Endothelial cell of umbilical vein (primary cell): ENCODE measurements around the gene GAL. TPM values are rescaled to one million over a fixed set of nuclear protein-coding genes. Genes with fewer than 3 reads are reported as not detected.

Source experiments
- BruUV-seq: library from RNA; stranded (reverse); fragments of 400-500 nt; replicated peaks from 2 replicates; lab custom pipeline; 2021; lab: Mats Ljungman, UMichigan
- CTCF ChIA-PET: fragments of 300-600, 350-600 bp; sonication (Branson Sonifier 250); formaldehyde crosslinking; loops from one replicate; lab custom pipeline; 2021; ENCODE audit warnings: antibody characterized with exemption, inconsistent platforms; lab: Charles Lee
- POLR2A ChIA-PET: fragments of 300-600, 350-600 bp; sonication (Branson Sonifier 250); formaldehyde crosslinking; loops from one replicate; lab custom pipeline; 2021; ENCODE audit warnings: antibody characterized with exemption, inconsistent platforms; lab: Charles Lee
- DNase-seq: peaks from one replicate; pipeline ENCODE4 v3.0.0-alpha.2; 2011; ENCODE audit warnings: low read depth, low spot score
- FAIRE-seq: peaks from 2 replicates; lab custom pipeline; 2011; peaks lifted over from hg19 to GRCh38; lab: Jason Lieb, UNC
- H2AFZ ChIP-seq: 2 replicates; pipeline ENCODE4 v1.6.0; 2012; ENCODE audit warnings: low read depth, low read length, control low read depth, inconsistent platforms
- H3K27ac ChIP-seq: 2 replicates; pipeline ENCODE4 v1.5.1; 2011; ENCODE audit warnings: low read depth, mild to moderate bottlenecking, control low read depth, low read length, moderate library complexity; ENCODE audit not compliant: insufficient read depth
- H3K27me3 ChIP-seq, 2 experiments: 2 replicates each; pipeline versions ENCODE4 v1.6.0 to v1.6.1; 2011; ENCODE audit warnings: low read length in 2 of 2, mixed read lengths in 1 of 2; ENCODE audit not compliant: control insufficient read depth in 2 of 2, insufficient read depth in 2 of 2
- H3K36me3 ChIP-seq, 2 experiments: 2 replicates in 1 of 2; 3 replicates in 1 of 2; pipeline ENCODE4 v1.5.1; 2011; ENCODE audit warnings: low read length in 2 of 2, mild to moderate bottlenecking in 1 of 2, moderate library complexity in 1 of 2; ENCODE audit not compliant: control insufficient read depth in 2 of 2, insufficient read depth in 2 of 2; ENCODE audit errors: extremely low read depth in 1 of 2
- H3K4me1 ChIP-seq: 3 replicates; pipeline ENCODE4 v1.5.1; 2011; ENCODE audit warnings: mild to moderate bottlenecking, low read length; ENCODE audit not compliant: control insufficient read depth, insufficient read depth; ENCODE audit errors: extremely low read depth
- H3K4me2 ChIP-seq: 2 replicates; pipeline ENCODE4 v1.6.1; 2011; ENCODE audit warnings: low read length, control low read depth, mixed read lengths; ENCODE audit not compliant: insufficient read depth
- H3K4me3 ChIP-seq, 3 experiments: fragments of 200-600 bp in 1 of 3; sonication (generic), shearing (Covaris generic) in 1 of 3; replicated peaks in 1 of 3; 2 replicates each; pipeline ENCODE4 v1.5.1; 2011 to 2016; ENCODE audit warnings: control low read depth in 3 of 3, low read length in 3 of 3, mild to moderate bottlenecking in 2 of 3, inconsistent platforms in 1 of 3, low read depth in 1 of 3, moderate library complexity in 1 of 3; ENCODE audit not compliant: insufficient read depth in 1 of 3
- H3K79me2 ChIP-seq: 2 replicates; pipeline ENCODE4 v1.6.0; 2012; ENCODE audit warnings: low read length, inconsistent platforms; ENCODE audit not compliant: control insufficient read depth, insufficient read depth
- H3K9ac ChIP-seq: replicated peaks from 2 replicates; pipeline ENCODE3; 2011; ENCODE audit warnings: low read length, control low read depth; ENCODE audit not compliant: insufficient read depth; ENCODE audit errors: extremely low read depth
- H3K9me1 ChIP-seq: replicated peaks from 3 replicates; pipeline ENCODE4 v1.6.0; 2011; ENCODE audit warnings: mild to moderate bottlenecking, low read length; ENCODE audit not compliant: control insufficient read depth, insufficient read depth; ENCODE audit errors: extremely low read depth
- H3K9me3 ChIP-seq: replicated peaks from 2 replicates; pipeline ENCODE4 v1.5.1; 2012; ENCODE audit warnings: low read length, inconsistent platforms; ENCODE audit not compliant: control insufficient read depth, insufficient read depth
- H4K20me1 ChIP-seq: replicated peaks from 2 replicates; pipeline ENCODE3; 2011; ENCODE audit warnings: mild to moderate bottlenecking, low read length; ENCODE audit not compliant: control insufficient read depth, insufficient read depth; ENCODE audit errors: extremely low read depth
- EZH2 ChIP-seq: IDR thresholded peaks from 2 replicates; pipeline ENCODE4 v1.6.1; 2012; ENCODE audit warnings: borderline replicate concordance, low read depth, mild to moderate bottlenecking, moderate library complexity, low read length, inconsistent platforms; ENCODE audit not compliant: severe bottlenecking
- JUN ChIP-seq: IDR thresholded peaks from 2 replicates; pipeline ENCODE4 v1.6.1; 2011; ENCODE audit warnings: borderline replicate concordance, low read depth; ENCODE audit not compliant: insufficient read length, insufficient read depth
- MYC ChIP-seq: IDR thresholded peaks from one replicate; pipeline ENCODE4 v1.6.1; 2011; ENCODE audit warnings: mild to moderate bottlenecking, low read depth, low read length
- POLR2A ChIP-seq: IDR thresholded peaks from 2 replicates; pipeline ENCODE4 v1.6.1; 2012; ENCODE audit warnings: low read depth, mild to moderate bottlenecking, control low read depth, low read length
- POLR2AphosphoS5 ChIP-seq: IDR thresholded peaks from 2 replicates; pipeline ENCODE4 v1.6.1; 2012; ENCODE audit warnings: low read depth, mild to moderate bottlenecking, control low read depth, low read length, moderate library complexity; ENCODE audit not compliant: insufficient read depth
- dilution Hi-C: fragments of 300-500 bp; cut with MboI; formaldehyde crosslinking; loops from one replicate; pipeline ENCODE4 v1.15.0; 2019; ENCODE audit warnings: low sequenced_read_pairs; ENCODE audit not compliant: extremely low pct_ligation_motif_present
- intact Hi-C: fragments of 100-400 bp; cut with micrococcal nuclease; formaldehyde crosslinking; loops from one replicate; pipeline ENCODE4 v1.10.0; 2022
- polyA plus RNA-seq, 4 experiments: library from polyadenylated mRNA; depleted of rRNA in 3 of 4; stranded (reverse) in 3 of 4; unstranded in 1 of 4; fragments of >200 nt; gene quantifications; 2 replicates each; pipeline versions ENCODE4 v1.2.1 to v1.2.3, GENCODE V29; 2011 to 2012; ENCODE audit warnings: missing spikeins in 1 of 4
- total RNA-seq: library from RNA; stranded (reverse); gene quantifications from 2 replicates; pipeline ENCODE4 v1.2.3, GENCODE V29; 2021
- TF ChIP-seq, protein P1 (sequence below), 2 donors: IDR thresholded peaks; 1 replicate in 1 of 2; 2 replicates in 1 of 2; pipeline ENCODE4 v1.5.1; 2011; ENCODE audit warnings: low read length in 2 of 2, mild to moderate bottlenecking in 2 of 2, moderate library complexity in 2 of 2, control low read depth in 1 of 2, inconsistent platforms in 1 of 2, low read depth in 1 of 2; ENCODE audit not compliant: insufficient read depth in 1 of 2; ENCODE audit errors: extremely low read depth in 1 of 2
- TF ChIP-seq, protein P2 (sequence below): IDR thresholded peaks from 2 replicates; pipeline ENCODE4 v1.6.1; 2011; ENCODE audit not compliant: insufficient read depth, insufficient read length

Gene GAL
- total and polyA plus RNA-seq, 2 donors (not counting 3 experiments of a cell fraction or from before 2014, with no cell fraction given), result 1.2 to 9.8 TPM

DNA sequence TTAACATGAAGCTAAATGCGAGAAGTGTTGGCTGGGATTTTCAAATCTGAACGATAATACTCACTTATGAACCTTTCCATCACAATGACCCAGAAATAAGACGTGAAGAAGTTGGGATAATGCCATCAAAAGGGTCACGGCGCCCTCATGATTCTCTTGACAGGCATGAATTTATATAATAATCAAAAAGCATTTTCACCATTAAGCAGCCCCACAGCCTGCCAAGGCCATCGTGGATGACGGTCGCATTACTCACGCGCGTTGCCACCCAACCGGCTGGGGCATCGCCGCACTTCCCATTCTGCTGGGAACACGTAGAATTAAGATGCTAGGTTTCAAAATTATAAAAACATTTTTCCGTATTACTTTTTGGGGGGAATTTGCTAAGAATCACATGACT lies 18.9 kb upstream of the GAL start:
- BruUV-seq, result no TSS peak
- CTCF ChIA-PET, result interaction anchor here (0.9 kb wide), 1 partner anchor 26 kb away, joined by 4 read pairs; no protein-coding TSS in a partner anchor
- H3K9ac ChIP-seq, result no peak overlapping the region
- no peak overlapping the region for H3K27ac ChIP-seq
- H3K9me1 ChIP-seq, result no peaks in the 10 kb centered on the region
- no peaks in the 10 kb centered on the region for H3K27me3 ChIP-seq
- no peak overlapping the region for H3K4me3 ChIP-seq
- dilution Hi-C loops, result no loop called here
- FAIRE-seq (no peak), DNase-seq (no peak)
- H3K9me3 ChIP-seq, result no peaks in the 10 kb centered on the region
- TF ChIP-seq, protein P1, sequence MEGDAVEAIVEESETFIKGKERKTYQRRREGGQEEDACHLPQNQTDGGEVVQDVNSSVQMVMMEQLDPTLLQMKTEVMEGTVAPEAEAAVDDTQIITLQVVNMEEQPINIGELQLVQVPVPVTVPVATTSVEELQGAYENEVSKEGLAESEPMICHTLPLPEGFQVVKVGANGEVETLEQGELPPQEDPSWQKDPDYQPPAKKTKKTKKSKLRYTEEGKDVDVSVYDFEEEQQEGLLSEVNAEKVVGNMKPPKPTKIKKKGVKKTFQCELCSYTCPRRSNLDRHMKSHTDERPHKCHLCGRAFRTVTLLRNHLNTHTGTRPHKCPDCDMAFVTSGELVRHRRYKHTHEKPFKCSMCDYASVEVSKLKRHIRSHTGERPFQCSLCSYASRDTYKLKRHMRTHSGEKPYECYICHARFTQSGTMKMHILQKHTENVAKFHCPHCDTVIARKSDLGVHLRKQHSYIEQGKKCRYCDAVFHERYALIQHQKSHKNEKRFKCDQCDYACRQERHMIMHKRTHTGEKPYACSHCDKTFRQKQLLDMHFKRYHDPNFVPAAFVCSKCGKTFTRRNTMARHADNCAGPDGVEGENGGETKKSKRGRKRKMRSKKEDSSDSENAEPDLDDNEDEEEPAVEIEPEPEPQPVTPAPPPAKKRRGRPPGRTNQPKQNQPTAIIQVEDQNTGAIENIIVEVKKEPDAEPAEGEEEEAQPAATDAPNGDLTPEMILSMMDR (IDR thresholded peaks at IDR 0.05; ENCODE audit: extremely low read depth in 1 of 2, insufficient read depth in 1 of 2, low read depth in 1 of 2, low read length in 2 of 2), result no peak
- TF ChIP-seq, protein P2, sequence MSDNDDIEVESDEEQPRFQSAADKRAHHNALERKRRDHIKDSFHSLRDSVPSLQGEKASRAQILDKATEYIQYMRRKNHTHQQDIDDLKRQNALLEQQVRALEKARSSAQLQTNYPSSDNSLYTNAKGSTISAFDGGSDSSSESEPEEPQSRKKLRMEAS, result no peak
- no peak for TF ChIP-seq JUN
- no peak for TF ChIP-seq POLR2A
- no peak for TF ChIP-seq MYC
- TF ChIP-seq EZH2, result no peak
- TF ChIP-seq POLR2AphosphoS5, result no peak
- no peaks in the 10 kb centered on the region for H3K4me1 ChIP-seq
- no peak overlapping the region for H3K4me2 ChIP-seq
- no peaks in the 10 kb centered on the region for H4K20me1 ChIP-seq
- intact Hi-C loops, result no loop called here
- POLR2A ChIA-PET, result no interaction called here
- no peaks in the 10 kb centered on the region for H3K36me3 ChIP-seq
- no peaks in the 10 kb centered on the region for H3K79me2 ChIP-seq
- no peak overlapping the region for H2AFZ ChIP-seq
